Right lung (tissue), 5 donors: ENCODE measurements around the gene C16orf92. TPM values are rescaled to one million over a fixed set of nuclear protein-coding genes. Genes with fewer than 3 reads are reported as not detected.

Source experiments
- DNase-seq, 2 donors: peaks; one replicate each; pipeline ENCODE4 v3.0.0-alpha.2; 2013
- polyA plus RNA-seq, 5 donors: library from polyadenylated mRNA; unstranded; fragments of 120-200 nt; gene quantifications; one replicate each; pipeline versions ENCODE4 v1.2.1 to v1.2.3, GENCODE V29; 2013; ENCODE audit warnings: inconsistent platforms in 1 of 5, low replicate concordance in 1 of 5; ENCODE audit not compliant: insufficient read length in 5 of 5, insufficient read depth in 1 of 5

Gene C16orf92
- polyA plus RNA-seq, 5 donors = not detected

DNA sequence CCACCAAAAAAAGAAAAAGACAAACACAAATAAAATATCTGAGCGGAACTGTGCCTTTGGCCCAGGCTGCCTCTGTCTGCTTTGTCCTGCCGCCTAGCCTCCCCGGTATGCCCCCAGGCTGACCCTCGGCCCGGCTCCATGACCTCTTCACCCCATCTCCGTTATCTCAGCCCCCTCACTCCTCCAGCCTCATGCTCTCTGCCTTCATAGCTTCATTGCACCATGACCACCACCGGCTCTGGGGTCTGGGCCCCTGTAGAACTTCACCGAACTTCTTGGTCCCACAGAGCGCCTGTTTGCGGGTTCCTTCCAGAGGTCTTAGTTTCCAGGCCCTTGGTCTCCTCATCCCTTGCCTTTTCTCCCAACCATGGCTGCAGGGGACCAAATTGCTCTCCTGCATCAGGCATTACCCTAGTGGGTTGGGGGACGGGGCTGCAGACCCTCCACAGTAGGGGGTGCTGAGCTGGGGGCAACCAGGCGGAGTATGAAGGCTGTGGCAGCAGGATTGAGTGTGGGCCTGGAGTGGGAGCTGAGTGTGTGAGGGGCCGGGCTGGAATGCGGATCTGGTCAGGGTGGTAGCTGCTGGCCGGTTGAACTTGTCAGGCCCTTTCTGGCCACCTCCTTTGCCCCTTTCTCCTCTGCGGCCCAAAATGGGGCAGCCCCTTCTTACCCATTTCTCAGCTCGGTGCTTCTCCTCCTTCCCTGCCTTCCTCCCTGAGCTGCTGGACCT, 34.5 kb upstream of the C16orf92 start:
- DNase-seq = no peak

DNA sequence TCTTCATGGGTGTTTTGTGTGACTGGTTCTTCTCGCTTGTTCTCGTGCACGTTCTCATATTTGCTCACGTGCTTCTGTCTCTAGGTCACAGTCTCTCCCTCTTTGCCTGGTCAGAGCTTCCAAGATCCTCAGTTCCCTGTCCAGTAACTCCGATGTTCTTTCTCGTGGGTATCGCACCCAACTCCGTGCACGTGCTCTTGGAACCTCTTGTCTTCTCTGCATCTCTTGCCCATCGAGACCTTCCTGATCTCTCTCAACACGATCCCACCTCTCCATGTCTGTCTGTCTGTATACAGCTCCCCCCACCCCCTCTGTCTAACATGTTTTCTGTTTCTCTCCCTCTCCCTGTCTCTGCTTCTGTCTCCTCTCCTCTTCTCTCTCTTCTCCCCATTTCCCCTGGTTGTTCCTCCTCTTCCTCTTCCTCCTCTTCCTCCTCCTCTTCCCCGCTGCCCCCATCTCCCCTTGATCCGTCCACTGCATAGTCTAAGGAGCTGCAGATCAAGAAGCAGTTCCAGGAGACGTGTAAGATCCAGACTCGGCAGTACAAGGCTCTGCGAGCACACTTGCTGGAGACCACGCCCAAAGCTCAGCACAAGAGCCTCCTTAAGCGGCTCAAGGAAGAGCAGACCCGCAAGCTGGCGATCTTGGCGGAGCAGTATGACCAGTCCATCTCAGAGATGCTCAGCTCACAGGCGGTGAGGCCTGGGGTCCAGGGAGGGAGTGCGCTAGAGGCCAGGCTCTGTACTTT, 33.7 kb upstream of the C16orf92 start:
- no peak for DNase-seq

DNA sequence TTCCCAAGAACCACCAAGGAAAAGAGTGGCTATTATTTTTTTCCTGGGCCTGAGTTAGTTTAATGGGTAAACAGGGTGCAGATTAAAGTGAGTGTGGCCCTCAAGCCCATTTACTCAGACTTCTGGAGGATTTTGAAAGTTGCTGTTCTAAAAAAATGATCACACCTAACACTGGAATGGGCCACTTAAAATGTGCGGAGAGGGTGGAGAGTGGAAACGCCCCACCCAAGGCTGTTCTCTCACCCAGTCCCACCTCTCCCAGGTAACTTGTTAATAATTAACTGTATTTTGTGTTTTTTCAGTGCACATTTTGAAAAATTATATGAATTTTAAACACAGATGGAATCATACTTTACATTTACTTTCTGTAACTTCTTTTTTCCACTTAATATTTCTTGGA, 33.0 kb upstream of the C16orf92 start:
- DNase-seq = no peak

DNA sequence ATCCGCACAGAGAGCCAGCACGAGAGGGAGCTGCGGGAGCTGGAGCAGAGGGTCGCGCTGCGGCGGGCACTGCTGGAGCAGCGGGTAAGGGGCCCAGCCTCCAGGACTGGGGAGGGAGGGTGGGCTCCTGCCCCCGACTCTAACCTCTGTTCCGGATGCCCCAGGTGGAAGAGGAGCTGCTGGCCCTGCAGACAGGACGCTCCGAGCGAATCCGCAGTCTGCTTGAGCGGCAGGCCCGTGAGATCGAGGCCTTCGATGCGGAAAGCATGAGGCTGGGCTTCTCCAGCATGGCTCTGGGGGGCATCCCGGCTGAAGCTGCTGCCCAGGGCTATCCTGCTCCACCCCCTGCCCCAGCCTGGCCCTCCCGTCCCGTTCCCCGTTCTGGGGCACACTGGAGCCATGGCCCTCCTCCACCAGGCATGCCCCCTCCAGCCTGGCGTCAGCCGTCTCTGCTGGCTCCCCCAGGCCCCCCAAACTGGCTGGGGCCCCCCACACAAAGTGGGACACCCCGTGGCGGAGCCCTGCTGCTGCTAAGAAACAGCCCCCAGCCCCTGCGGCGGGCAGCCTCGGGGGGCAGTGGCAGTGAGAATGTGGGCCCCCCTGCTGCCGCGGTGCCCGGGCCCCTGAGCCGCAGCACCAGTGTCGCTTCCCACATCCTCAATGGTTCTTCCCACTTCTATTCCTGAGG, 32.0 kb upstream of the C16orf92 start:
- DNase-seq = no peak

DNA sequence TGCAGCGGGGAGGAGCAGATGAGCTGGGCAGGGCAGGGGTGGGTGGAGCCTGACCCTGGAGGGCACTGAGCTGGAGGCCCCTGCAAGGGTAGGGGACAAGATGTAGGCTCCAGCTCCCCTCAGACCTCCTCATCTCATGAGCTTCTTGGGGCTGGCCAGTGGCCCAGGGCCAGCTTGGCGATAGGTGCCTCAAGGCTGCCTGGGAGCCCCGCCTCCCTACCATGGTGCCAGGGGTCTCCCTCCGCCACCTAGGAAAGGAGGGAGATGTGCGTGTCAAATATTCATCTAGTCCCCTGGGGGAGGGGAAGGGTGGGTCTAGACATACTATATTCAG, 31.5 kb upstream of the C16orf92 start:
- no peak for DNase-seq

DNA sequence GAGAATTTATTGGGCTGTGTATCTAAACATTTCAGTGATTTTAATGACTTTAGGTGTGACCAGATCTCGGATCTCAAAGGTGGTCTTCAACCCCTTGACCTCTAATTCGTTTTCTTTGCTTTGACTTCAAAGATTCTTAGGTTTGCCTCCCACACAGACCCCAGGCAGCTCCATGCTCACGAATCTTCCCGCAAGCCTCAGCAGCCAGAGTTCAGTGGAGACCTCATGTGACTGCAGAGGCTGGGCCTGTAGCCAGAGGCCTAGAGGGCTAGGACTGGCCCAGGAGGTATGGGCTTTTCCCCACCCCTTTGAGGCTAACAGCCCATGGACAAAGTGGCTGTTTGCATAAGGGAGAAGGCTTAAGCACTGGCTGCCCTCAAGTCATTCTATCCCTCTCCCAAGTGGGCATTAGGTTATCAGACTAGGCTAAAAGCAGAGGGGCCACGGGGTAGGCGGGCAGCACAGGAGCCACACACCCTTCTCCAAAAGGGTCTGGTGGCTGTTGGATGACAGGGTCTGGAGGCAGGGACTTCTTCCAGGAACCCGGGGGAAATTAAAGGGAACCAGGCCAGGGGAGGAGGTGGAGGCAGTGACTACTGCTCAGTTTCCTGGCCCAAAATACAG, 30.5 kb upstream of the C16orf92 start:
- no peak for DNase-seq

DNA sequence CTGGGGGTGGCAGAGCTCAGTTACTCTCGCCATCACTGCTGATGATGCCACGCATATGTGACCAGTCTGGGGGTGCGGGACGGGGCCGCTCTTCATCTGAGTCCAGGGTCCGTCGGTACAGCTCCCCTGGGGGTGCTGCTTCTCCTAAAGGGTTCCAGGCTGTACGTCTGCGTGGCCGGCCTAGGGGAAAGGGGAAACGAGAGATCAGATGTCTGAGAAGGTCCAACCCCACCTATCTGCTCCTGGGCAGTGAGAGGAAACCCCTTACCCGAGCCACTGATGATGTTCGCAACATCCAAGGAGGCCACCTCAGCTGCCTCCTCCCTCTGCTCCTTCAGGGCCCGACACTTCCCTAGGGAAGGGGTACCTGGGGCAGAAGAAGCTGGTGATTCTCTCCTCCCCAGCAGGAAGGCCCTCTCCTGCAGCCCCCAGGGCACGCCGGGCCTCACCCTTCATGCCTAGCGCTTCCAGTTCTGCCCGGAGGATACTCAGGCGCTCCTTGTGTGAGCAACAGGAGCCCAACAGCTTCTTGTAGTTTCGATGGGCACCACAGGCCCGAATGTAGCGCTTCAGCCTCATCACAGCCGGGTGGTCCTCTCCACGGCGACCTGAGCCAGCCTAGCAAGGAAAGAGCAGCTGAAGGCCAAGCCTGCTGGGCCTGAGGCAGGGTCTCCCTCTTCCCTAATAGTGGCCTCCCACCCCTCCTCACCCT, 29.7 kb upstream of the C16orf92 start:
- DNase-seq = no peak

DNA sequence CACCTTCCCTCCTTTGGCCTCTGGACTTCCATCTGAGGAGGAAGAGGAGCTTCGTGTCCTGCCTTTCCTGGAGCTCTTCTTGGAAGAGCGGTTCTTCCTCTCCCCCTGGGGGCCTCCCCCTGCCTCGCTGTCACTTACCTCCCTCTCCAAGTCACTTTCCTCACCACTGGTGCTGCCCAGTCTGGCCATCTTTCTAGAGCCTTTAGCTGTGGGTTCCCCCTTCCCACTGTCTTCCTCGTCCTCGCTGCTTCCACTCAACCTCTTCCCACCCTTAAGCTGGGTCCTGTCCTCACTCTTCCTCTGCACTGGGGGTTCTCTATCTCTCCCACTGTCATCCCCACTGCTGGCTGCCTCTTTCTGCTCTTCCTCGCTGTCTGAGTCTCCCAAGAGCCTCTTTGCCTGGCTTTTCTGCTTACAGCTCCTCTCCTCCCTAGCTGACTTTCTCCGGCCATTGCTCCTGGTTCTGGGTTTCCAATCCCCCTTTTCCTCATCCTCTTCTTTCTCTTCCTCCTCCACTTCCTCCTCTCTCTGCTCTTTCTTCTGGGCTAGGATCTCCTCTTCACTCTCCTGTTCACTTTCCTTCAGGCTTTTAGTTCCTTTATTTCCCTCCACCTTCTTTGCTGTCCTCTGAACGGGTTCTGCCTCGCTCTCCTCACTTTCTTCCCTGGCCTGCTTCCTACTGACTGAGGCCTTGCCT, 28.9 kb upstream of the C16orf92 start:
- DNase-seq = no peak

DNA sequence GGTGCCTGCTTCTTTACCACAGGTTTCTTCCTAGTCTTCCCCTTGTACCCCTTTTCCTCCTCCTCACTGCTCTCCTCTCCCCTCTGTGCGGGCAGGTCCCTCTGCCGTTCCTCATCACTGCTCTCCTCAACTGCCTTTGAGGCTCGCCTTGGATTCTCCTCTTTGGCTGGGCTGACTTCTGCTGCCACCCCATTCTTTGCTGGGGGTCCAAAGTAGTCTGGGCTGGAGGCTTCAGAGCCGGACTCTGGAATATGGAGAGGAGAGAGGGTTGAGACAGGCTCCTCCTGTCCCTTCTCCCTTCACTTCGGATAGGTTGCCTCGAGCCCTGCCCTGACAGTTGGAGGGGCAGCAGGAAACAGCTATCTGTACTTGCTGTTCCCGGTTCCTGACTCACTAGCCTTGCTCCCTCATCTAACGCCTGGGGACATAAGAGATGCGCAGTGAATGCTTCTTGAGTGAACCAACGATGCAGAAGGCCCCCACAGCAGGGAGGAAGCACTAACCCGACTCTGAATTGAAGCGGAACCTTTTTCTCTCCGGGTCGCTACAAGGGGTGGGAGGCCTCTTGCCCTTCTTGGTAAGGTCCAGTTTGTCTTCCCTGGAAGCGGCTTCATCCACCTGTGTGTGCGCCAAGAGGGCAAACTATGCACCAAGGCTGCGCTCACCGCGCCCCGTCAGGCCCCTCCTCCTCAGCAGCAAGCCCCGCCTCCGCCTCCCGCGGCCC, 28.2 kb upstream of the C16orf92 start:
- DNase-seq = no peak

DNA sequence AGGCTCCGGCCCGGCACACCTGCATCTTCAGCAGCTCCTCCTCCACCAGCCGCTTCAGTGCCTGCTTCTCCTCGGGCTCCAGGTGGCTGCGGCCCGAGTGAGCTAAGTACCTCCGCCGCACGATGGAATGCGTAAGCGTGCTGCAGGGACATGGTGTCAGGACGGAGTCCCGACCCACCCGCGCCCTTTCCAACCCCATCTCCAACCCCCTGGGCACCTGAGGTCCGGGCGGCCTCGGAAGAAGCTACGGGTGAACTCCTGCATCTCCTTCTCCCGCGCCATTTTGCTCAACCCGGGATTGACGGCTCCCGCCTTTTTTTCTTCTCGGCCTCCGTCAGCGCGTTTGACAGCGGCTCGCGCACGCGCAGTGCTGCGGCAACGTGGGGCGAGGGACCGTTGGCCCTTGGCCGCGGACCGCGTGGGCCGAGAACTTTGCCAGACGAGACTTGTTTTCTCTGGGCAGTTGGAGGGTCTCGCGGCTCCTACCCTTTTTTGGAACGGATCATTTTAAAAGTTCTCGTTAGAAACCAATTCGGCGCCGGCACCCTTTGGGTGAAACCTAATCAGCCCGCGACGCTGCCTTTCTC, 27.6 kb upstream of the C16orf92 start, which contains the start of gene HIRIP3:
Gene HIRIP3, minus strand, starts transcription at position 294 of the 587 bp plus-strand sequence. Its CDS starts 12 bp downstream, at position 282.
- peak; percentile 81 to 82 for DNase-seq

DNA sequence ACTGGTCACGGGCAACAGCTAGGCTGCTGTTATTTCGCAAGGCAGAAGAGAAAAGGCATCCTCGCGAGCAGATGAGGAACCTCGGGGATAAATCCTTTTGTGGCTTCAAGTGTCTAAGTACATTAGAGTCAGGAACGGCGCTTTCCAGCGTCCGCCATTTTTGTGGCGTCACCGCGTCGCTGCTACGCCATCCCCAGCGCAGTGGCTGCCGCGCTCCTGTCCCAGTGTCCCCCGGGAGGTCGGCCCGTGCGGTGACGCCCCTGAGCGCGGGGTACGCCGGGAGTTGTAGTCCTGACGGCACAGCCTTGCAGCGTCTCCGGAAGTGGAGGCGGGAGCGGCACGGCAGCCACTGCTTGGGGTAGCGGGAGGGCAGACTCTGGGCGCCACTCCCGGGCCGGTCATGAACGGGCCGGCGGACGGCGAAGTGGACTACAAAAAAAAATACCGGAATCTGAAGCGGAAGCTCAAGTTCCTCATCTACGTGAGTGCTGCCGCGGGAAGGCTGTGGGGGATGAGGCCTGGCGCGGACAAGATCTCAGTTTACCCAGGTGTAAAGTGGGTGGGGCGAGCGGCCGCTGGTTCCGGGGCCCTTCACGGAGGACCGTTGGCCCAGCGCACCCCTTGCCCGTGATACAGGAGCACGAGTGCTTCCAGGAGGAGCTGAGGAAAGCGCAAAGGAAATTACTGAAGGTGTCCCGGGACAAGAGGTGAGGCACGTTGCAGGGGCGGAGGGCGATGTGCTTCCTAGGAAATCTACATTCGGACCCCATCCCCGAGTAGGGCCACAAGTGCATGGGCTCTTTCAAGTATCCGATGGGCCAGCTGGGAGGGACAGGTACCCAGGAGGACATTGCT, 26.9 kb upstream of the C16orf92 start, which contains the start of gene INO80E:
Gene INO80E, plus strand, starts transcription at position 331 of the 855 bp plus-strand sequence. Its CDS starts 70 bp downstream, at position 401.
- peak; percentile 95 for DNase-seq

DNA sequence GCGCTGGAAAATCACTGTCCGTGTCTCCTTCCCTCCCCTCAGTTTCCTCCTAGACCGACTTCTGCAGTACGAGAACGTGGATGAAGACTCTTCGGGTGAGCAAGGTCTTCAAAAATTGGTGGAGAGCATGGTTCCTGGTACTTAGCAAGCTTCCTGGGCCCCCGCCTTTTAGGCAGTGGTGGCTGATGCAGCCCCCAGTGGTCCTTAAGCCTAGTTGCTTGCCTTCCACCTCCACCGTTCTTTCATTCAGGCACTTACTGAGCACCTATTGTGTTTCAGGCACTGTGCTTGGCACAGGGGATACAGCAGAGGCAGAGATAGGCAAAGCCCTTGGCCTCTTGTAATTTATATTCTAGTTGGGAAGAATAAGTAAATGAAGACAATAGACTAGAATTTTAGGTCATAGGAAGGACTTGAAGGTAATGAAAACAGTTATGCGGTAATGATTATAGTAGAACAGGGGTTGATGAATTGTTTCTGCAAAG, 26.2 kb upstream of the C16orf92 start:
- DNase-seq = no peak

DNA sequence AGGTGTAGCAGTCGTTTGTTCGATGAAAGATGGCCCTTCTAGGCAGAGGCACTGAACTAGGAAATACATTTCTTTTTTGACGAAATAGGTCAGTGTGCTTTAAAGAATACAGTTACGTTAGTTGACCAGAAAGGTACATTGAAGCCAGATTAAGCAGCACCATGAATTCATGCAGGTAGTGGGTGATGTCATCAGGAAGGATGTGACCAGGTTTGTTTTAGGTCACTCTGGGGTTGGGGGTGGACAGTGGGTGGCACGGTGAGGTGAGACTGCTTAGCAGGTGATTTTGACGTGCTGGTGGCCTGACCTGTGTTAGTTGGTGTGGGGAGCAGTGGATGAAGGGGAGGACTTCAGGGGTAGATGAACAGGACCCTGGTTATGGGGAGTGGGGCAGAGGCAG, 23.4 kb upstream of the C16orf92 start:
- DNase-seq = no peak

DNA sequence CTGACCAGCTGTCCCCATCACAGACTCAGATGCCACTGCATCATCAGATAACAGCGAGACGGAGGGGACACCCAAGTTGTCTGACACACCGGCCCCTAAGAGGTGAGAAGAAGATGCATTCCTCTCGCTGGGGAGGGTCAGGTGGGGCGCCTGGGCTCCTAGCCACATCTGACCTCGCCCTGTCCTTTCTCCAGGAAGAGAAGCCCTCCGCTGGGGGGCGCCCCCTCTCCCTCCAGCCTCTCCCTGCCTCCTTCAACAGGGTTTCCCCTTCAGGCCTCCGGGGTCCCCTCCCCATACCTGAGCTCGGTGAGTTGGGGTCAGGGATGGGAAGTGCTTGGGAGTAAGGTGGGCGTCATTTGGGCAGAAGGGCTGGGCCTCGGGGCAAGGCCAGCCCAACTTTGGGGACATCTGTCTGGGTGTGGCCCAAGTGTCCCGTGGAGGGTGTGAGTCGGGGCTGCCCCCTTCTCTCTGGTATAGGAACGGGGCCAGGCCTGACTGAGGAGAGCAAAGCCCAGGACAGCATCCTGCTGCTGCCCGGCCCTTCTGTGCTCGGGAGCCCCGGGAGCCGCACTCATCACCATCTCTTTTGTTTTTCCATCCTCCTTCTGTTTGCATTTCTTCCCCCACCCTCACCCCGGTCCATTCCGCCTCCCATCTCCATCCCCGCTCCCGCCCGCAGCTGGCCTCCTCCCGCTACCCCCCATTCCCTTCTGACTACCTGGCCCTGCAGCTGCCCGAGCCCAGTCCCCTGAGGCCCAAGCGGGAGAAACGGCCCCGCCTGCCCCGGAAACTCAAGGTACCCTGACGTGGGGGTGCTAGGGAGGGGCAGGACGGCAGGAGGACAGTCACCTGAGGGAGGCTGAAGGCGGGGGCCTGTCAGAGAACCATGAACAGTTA, 22.0 kb upstream of the C16orf92 start:
- no peak for DNase-seq

DNA sequence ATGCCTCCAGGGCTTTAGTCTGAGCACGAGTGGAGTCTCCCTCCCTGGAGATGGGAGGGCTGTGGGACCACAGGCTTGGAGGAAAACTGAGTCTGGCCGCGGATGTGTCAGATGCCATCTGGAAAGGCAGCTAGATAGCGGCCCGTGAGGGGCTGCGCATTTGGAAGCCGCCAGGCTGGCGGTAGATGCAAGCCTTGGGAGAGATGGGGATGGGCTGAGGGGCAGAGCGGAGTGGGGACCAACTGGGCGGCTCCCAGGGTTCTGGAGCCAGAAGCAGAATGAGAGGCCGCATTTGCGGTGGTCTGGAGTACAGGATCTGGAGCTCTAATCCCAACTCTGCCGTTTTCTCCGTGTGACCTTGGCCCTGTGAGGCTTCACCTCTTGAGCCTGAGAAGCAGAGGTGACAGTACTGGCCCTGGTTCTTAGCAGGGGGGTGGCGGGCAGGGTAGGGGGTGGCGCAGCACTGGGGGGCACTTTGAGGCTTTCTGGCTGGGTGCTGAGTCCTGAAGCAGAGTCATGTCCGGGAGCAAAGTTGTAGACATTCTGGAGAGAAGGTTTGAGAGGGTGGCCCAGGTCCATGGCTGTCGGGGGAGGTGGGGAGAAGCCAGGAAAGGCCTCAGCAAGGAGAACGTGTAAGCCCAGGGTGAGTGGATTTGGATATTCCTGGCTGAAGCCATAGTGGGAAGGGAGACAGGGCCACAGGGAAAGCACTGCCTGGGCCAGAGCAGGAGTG, 20.2 kb upstream of the C16orf92 start:
- DNase-seq = no peak

DNA sequence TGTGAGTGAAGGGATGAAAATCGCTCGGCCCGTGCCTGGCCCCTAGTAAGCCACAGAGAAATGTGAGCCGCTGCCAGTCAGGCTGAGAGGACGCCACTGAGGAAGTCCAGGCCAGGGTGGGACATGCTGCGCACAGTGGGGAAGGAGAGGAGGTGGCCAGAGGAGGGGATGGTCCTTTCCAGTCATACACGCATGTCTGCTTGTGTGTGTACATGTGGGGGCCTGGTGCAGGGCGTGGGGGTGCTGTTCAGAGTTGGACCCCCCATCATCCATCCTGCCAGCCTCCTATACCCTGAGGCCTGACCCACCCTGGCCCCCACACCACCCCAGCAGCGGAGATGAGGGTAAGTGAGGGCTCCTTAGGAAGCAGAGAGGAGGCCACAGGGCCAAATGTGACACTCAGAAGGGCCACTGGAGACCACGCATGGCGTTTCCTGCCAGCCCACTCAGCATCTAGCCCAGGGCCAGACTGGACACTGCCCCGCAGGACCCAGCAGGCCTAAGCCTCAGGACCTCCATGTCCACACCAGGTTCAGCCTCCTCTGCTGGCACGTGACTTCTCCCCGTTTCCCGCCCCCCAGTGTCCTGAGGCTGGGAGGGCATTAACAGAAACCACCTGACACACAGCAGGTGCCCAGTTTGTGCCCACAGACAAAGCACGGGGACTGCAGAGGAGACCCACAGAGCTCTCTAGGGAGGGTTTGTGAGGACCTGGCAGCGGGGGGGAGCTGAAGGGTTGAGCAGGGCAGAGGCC, 19.2 kb upstream of the C16orf92 start:
- no peak for DNase-seq
